HG02571 (cell line): Measurements from ENCODE around the gene PNPLA7.
"Not testable (repeated sequence)": the region's sequence is repeated elsewhere in the genome, so short reads cannot be mapped to it uniquely, and the experiment has no call there.

Source experiments
- ATAC-seq: cut with Tn5 transposase; IDR thresholded peaks from one replicate; pipeline ENCODE4 v1.9.1; 2021; ENCODE audit warnings: mild to moderate bottlenecking, moderate library complexity; ENCODE audit not compliant: unreplicated experiment

PNPLA7 gene

DNA sequence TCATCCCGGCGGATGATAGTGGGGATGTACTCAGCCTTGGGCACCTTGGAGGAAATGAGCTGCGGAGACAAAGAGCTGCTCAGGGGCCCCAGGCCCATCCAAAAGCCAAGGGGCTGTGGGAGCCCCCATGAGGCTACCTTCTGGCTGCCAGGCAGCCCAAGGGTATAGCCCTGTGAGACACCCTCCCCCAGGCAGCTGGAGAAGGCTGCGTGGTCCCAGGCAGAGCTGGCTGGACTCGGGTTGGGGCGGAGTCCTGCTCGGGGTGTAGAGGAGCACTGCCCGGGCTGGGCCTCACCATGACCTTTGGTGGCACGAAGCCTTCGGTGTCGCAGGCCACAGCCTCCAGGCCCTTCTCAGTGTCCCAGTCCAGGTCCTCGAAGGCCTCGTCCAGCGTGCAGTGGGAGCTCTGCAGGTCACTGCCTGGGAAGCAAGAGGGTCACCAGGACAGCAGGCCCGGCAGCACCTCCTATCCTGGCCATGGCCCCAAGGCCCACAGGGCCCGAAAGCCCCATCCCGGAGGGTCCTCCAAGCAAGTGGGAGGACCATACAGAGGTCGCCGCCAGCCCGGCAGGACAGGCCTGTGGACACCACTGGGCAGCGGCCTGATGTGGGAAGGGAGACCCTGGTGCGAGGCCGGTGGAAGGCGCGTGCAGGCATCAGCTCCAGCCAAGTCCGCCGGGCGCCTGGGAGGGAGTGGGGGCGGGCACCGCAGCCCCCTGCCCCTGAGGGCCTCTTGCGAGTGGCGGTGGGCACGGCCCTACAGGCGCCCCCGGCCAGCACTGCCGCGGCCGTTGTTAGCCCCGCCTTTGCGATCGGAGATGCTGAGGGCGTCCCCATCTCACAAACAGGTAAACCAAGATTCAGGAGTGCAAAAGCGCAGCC is 97.2 kb downstream of the PNPLA7 start:
- no peak for ATAC-seq

- ATAC-seq = no peak
Measured at GRCh38 chr9:137452006-137452760, 98.0 kb downstream of the PNPLA7 start.

DNA sequence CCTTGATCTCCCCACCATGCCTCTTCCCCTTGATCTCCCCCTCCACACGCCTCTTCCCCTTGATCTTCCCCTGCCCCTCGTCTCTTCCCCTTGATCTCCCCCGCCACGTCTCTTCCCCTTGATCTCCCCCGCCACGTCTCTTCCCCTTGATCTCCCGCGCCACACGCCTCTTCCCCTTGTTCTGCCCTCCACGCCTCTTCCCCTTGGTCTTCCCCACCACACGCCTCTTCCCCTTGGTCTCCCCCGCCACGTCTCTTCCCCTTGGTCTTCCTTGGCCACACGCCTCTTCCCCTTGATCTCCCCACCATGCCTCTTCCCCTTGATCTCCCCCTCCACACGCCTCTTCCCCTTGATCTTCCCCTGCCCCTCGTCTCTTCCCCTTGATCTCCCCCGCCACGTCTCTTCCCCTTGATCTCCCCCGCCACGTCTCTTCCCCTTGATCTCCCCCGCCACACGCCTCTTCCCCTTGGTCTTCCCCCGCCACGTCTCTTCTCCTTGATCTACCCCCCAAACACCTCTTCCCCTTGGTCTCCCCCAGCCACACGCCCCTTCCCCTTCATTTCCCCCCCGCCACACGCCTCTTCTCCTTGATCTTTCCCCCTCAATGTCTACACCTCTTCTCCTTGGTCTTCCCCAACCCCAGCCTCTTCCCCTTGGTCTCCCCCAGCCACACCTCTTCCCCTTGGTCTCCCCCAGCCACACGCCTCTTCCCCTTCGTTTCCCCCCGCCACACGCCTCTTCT is 98.8 kb downstream of the PNPLA7 start:
- ATAC-seq = not testable (repeated sequence)

GRCh38 chr9:137450539-137451222 is 99.5 kb downstream of the PNPLA7 start:
- ATAC-seq = not testable (repeated sequence)

DNA sequence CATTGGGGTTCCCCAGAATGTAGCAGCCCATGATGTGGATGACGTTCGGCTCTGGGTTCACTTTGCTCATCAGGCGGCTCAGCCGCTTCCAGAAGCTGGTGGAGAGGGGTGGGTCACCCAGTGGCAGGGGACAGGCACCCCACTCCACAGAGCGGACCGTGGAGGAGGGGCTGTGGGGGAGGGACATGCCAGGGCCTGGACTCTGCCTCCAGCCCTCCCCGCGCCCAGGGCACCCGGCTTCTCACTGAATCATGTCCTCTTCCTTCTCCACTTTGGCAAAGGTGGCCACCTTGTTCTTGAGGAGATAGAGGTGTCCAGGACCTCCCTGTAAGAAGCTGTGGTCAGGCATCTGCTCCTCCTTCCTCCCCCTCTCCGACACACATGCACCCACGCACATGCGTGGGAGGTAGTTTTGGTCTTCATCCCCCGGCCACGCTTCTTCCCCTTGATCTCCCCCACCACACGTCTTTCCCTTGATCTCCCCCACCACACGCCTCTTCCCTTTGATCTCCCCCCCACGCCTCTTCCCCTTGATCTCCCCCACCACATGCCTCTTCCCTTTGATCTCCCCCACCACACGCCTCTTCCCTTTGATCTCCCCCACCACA is 100.2 kb downstream of the PNPLA7 start:
- no peak for ATAC-seq

- ATAC-seq = no peak
Measured at GRCh38 chr9:137449081-137449844, 100.9 kb downstream of the PNPLA7 start.

DNA sequence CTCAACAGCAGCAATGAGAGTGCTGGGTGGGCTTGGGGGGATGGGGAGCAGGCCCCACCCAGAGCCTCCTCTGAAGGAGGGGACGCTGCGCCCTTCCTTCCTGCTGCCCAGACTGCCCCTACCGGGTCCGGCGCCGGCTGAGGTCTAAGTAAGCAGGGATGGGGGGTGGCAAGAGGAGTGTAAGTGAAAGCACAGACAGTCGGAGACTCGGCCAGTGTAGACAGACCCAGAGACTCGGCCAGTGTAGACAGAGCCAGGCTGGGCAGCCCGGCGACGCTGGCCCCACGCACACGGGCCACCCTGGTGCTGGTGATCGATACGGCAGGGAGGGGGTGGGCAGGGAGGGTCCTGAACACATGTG is 101.6 kb downstream of the PNPLA7 start:
- ATAC-seq = no peak

DNA sequence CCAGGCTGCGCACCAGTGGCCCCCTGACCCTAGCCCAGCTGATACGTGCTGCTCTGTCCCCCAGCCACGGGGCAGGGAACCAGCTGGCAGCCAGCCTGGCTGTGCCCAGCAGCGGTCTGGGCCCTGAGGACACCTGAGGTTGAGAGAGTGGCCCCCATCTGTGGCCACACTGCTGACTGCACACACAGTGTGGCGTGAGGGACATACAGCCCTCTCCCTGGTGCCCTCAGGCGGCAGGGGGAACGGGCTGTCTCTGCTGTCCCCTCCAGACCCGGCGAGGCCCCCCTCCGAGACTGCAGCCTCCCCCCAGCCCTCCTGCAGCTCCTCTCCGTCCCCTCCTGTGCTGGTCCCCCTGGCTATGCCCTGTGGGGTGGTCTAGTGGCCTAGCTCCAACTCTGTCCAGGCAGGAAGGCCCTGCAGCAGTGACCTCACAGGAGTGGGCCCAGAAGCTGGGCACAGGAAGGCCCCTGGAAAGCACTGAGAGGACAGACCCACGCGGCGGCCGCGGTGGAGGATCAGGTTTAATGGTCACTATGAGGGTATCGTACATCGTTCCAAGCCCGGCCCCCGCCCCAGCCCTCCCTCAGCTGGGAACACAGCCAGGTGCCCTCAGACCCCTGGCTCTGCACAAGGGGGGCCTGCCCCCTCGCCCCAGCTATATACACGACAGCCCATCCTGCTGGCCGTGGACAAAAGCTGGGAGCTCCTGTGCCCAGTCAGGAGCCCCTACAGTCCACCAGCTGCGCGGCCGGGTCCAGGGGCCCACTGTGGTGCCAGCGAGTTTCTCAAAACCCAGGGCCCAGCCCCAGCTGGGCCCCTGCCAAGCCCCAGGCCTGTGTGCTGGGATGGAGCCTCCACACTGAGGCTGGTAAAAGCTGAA is 102.2 kb downstream of the PNPLA7 start:
- no peak for ATAC-seq

DNA sequence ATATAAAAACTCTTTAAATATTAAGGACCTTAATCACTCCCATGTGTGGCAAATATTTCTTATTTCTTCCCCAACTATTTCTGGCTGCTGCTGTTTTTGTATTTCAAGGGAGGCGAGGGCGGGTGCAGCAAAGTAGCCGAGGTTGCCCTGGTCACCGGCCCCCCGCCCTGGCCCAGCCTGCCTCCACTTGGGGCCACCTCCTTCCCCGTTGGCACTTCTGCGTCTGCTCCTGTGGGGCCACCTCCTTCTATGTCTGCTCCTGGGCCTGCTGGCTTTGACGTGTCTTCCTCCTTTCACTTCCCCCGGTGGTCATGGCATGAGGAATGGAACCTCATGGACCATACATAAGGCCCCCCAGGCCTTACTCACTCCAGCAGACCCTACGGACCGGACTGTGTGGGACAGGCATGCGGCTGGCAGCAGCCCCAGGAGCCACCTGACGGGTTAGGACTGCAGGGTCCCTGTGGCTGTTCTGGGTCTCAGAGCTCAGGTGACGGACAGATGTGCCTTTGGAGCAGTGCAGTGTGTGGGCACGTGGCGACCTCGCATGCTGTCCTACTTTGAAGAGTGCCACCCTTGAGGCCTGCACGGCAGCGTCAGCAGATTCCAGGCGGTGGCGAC is 103.2 kb downstream of the PNPLA7 start:
- no peak for ATAC-seq

- no peak for ATAC-seq
Measured at GRCh38 chr9:137445930-137446431, 104.2 kb downstream of the PNPLA7 start.

DNA sequence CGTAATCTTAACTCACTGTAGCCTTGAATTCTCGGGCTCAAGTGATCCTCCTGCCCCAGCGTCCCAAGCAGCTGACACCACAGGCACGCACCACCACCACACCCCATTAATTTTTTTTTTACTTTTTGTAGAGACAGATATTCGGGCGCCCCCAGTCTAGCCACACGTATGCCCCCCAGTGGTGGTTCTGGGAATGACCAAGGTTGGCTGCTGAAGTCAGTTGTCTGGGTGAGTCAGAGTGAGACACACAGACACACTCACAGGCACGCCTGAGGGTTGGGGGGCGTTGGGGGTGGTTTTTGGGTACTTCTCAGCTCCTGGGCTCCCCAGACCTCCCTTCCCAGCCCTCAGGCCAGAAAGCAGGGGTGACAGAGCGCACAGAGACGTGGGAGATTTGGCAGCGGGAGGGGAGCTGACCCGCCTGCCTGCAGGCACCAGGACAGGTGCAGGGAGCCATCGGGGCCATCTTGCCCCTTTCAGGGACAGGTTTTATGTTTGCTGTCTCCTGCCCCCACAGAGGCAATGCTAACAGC is 104.9 kb downstream of the PNPLA7 start:
- ATAC-seq = peak; percentile 62

DNA sequence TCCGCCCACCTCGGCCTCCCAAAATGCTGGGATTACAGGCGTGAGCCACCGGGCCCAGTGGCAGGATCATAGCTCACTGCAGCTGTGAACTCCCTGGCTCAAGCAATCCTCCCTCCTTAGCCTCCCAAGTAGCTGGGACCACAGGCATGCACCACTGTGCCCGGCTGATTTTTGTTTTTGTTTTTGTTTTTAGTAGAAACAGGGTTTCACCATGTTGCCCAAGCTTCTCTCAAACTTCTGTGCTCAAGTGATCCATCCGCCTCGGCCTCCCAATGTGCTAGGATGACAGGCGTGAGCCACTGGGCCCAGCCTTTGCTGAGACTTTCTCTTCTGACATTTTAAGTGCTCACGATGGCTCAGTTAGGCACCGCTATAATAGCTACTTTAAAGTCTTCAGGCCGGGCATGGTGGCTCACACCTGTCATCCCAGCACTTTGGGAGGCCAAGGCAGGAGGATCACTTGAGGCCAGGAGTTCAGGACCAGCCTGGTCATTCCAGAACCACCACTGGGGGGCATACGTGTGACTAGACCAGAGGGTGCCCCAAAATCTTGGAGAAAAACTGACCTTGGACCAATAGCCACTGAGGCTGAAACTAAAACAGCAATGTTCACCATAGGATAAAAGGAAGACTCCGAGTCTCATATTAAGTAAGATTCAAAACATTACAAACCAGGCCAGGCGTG is 106.0 kb downstream of the PNPLA7 start:
- no peak for ATAC-seq

DNA sequence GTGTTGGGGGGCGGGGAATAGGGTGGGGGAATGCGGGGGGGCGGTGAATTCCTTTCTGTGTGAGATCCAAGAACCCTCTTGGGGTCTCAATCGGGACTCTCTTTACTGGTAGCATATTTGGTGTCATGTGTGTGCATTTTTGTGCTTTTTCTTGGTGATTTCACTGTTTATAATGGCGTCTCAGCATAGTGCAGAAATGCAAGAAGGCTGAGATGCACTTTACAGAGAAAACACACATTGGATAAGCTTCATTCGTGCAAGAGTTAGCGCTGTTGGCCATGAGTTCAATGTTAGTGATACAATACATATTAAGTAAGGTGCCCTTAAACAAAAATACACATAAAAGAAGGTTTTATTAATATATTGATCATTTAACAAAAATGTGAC is 108.3 kb downstream of the PNPLA7 start:
- ATAC-seq = no peak

DNA sequence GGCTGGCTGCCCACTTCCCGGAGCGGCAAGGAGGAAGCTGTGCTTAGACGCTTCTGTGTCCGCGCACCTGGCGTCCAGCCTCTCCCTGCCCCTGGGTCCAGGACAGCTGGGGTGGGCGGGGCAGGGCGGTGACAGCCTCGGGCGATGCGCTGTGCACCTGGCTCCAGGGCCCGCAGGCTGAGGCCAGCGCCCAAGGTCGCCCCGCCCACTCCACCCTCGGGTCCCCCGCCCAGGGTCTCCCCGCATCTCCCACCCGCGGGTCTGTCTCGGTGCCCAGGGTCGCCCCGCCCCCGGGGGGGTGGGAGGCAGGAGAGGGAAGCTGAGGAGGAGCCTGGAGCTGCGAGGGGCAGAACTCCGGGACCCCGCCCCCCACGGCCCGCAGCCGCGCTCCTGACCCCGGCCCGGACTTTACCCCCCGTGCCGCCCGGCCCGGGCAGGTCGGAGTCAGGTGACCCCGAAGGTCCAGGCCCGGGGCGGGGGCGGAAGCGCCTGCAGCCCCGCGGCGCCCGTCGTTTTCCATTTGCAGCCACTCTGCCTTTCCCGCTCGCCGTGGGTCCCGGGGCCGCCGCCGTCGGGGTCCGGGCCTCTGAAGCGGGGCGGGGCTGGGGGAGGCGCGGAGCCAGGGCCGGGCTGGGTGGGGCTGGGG is 108.8 kb downstream of the PNPLA7 start, which contains the start of gene ENTPD8:
ENTPD8 (minus strand) TSS at position 69 of the 646 bp plus-strand sequence. CDS start 3,072 bp downstream, outside the sequence.
- ATAC-seq = no peak

DNA sequence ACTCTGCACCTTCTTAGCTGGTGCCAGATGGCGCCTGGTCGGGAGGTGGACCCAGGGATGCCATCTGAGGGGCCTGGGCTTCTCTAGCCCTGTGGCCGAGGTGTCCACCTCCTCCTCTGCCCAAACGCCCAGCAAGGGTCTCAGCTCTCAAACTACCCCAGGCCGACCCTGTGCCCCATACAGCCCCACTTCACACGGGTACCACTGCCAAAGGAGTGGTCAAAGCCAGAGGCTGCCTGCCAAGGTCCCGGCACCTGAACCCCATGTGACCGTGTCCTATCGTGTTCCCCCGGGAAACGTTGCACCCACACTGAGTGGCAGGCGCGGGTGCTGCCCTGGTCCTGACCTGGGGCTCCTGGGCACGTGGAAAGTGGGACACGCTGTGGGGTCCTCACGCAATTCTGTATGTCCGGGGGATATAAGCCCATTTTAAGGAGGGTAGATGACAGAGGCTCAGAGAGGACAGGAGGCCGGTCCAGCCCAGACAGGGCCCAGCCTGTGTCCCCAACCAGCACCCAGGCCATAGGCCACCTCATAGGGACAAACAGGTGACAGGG is 111.0 kb downstream of the PNPLA7 start:
- no peak for ATAC-seq

DNA sequence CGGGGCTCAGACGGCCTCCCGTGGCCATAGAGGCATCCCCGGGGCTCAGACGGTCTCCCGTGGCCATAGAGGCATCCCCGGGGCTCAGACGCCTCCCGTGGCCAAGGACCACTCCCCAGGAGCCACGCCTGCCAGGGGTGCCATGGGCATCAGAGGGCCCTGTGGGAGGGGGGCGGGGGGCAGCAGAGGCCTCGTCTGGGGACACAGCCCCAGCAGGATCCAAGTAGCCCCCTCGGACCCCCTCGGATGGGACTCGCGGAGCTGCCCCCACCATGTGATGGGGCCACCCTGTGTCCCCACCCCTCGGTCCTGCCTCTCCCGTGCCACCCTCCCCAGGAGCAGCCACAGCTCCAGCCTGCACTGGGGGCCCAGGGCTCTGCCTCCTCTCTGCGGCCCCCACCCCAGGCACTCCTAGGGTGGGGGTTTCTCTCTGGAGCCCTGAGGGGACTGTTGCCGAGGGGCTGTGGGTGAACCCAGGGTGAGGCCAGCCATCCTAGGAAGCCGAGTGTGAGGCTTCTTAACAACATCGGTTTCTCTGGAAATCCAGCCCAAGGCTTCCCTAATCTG is 111.5 kb downstream of the PNPLA7 start:
- ATAC-seq = no peak
